SK-MEL-5 (cell line): ENCODE measurements around the gene RNU1-4. TPM values are rescaled to one million over a fixed set of nuclear protein-coding genes. Genes with fewer than 3 reads are reported as not detected.
"Not testable (repeated sequence)": the region's sequence is repeated elsewhere in the genome, so short reads cannot be mapped to it uniquely, and the experiment has no call there.

Source experiments
- DNase-seq: peaks from one replicate; pipeline ENCODE4 v3.0.0-alpha.2; 2016; ENCODE audit warnings: low read depth, low spot score
- in situ Hi-C: cut with HindIII; loops from 2 replicates; pipeline ENCODE4 v1.10.0; 2016; ENCODE audit warnings: low sequenced_read_pairs, high pct_unique_total_duplicates, low pct_unique_long_range_greater_than_20kb
- small RNA-seq, 2 experiments: library from RNA; depleted of rRNA; stranded (forward); fragments of <200 nt; gene quantifications; one replicate each; pipeline ENCODE3, GENCODE V24; 2014
- total RNA-seq: library from RNA; depleted of rRNA; stranded (reverse); fragments of >200 nt; shearing (Covaris generic); gene quantifications from 2 replicates; pipeline ENCODE4 v1.2.3, GENCODE V29; 2014; rRNA removed

Gene RNU1-4
- total RNA-seq, 1 experiment from 2014 or later = under 0.01 TPM

GRCh38 chr1:16774773-16775172 lies 34.5 kb downstream of the RNU1-4 start:
- DNase-seq, in situ Hi-C loops: not testable (repeated sequence)

DNA sequence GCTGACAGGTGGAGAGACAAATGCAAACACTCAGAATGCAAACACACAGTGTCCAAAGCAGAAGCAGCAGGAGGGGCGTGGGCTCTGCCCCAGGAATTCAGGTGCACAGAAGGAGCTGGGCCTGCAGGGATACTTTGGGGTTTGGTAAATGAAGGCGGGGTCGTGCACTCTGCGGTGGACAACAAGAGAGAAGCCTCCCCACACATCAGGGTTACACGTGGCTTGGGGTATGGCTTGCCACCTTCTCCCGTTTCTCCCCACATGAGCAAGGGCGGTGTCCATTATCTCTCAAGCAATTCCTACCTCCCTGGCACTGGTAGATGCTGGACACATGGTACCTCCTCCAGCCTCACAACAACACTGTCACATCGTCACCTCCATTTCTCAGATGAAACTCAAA lies 35.0 kb downstream of the RNU1-4 start:
- not testable (repeated sequence) for DNase-seq

DNA sequence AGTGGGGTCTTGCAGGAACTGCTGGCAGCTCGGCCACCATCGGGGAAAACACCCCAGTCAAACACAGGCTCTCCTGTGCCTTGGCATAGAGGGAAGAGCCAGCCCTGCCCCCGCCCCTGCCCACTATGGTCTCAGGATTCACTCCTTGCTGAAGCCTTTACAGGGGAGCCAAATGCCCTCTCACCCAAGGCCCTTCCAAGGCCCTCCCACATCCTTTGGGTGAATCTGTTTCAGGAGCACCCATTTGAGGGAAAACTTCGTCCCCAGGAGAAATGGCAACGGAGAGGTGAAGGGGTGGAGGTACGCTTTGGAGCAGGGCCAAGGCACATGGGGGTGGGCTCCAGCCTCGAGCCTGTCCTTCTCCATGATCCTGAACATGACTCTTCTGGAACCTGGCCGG lies 35.9 kb downstream of the RNU1-4 start:
- DNase-seq, in situ Hi-C loops: not testable (repeated sequence)

More for the DNA sequence above, 35.0 kb downstream of the RNU1-4 start:
- in situ Hi-C loops = not testable (repeated sequence)

DNA sequence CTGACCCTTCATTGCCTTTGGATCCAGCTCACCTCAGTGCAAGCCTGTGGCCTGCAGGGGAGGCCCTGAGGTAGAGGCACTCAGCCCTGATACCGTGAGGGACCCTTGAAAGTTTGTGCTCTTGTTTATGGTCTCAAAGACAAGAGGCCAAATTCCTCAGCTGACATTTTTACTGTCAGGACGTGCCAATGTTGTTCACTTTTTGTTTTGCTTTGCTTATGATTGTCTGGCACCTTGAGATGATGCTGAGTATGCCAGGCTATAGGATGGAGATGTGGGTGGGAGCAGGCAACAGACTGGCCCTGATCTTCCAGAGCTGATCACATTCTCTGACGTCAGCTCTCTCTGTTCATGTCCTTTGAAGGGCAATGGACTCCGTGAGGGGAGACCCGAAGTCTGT lies 36.5 kb downstream of the RNU1-4 start:
- DNase-seq, in situ Hi-C loops: not testable (repeated sequence)

DNA sequence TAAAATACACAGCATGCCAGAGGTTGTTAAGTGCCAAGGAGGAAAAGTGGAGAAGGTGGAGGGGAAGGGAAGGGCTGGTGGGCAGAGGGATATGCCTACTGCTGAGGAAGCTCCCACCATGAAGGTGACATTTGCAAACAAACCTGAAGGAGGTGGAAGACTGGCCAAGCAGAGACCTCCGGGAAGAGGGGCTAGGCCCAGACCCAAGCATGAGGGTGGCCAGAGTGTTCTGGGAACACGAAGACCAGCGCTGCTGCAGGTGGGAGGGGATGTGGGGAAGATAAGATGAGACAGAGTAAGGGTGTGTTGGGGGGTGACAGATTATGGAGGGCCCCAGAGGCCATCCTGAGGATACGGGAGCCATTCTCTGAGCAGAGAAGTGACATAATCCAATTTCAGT lies 37.5 kb downstream of the RNU1-4 start:
- DNase-seq, in situ Hi-C loops: not testable (repeated sequence)

DNA sequence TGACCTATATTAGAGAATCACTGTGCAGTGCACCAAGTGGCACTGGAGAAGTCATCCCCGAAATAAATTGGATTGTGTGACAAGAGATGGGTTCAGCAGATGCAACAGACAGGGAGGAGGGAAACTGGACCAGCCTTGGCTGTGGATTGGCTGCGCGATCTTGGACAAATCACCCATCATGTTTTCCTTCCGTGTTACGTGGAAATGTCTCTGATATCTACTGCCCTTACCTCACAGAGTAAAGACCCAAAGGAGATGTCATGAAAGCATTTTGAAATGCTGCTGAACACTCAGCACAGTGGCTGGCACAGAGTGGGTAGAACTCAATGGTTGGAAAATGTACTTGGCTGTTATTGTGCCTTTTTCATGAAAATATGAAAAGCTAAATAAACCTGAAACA lies 39.2 kb downstream of the RNU1-4 start:
- DNase-seq, in situ Hi-C loops: not testable (repeated sequence)

DNA sequence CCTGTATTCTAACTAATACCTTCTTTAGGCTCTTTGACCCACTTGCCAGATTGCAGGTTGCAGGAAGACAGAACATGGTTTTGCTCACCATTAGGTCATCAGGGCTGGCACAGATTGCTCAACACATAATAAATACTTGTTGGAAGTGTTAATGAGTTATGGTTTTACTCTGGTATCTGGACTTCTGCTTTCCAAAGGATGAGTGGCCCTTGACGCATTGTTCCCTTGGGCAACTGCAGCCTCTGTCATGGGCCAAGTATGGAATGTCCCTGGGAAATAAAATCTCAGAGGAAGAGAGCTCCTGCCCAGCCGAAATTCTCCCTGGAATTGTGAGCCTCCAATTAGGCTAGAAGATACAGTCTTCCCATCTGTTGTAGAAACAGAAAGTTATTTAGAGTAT lies 40.7 kb downstream of the RNU1-4 start:
- in situ Hi-C loops, DNase-seq: not testable (repeated sequence)

GRCh38 chr1:16781625-16782024 lies 41.3 kb downstream of the RNU1-4 start:
- DNase-seq, in situ Hi-C loops: not testable (repeated sequence)

GRCh38 chr1:16784955-16785354 lies 44.6 kb downstream of the RNU1-4 start:
- in situ Hi-C loops, DNase-seq: not testable (repeated sequence)

DNA sequence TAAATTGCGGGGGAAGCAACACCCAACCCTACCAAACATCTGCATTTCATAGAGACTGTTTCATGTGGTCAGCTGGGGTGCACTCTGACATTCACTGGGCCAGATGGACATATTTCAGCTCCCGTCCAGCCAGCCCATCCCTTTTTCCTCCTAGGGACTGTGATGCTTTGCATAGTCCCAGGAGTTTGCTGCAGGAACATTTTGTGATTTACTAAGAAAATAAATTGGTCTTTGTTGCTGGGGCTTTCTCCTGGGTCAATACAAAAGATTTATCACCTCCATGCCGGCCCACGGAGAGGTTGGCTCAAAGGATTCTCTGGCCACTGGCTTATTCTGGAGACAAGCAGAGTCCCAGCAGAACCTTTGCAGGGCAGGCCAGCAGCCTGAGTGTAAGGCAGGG lies 46.0 kb downstream of the RNU1-4 start:
- DNase-seq, in situ Hi-C loops: not testable (repeated sequence)

GRCh38 chr1:16787175-16787574 lies 46.9 kb downstream of the RNU1-4 start:
- in situ Hi-C loops = not testable (repeated sequence)

DNA sequence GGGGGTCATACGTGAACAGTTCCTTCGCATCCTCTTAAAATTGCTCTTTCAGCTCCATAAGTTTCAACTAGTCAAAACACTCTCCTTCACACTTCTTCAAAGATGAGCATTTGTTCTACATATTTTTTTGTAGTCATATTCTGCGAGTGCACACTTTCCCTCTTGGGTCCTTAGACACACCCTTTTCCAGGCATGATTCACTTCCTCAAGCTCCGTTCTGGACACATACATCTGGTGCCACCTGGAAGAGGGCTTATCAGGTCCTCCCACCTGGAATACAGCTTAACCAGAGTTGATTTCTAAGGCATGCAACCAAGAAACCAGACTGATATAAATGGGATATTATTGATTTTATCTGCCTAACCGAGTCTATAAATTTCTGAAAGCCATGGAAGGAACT lies 47.4 kb downstream of the RNU1-4 start:
- DNase-seq, in situ Hi-C loops: not testable (repeated sequence)

More at GRCh38 chr1:16787175-16787574, 46.9 kb downstream of the RNU1-4 start:
- not testable (repeated sequence) for DNase-seq

Small RNAs within 50 kb of the gene (small RNA-seq; reads per million reads assigned to genes)
- gene RNU1-4 = 0 reads per million in 2 experiments

Other genes with a start within 250 kb of the RNU1-4 start
- gene RNU1-1, start 226.2 kb upstream of the RNU1-4 start, total RNA-seq = under 0.01 TPM in 1 of 2 replicates, not detected in the other
- gene NBPF1, start 127.0 kb upstream of the RNU1-4 start, total RNA-seq = 16.1 and 16.2 TPM in 2 replicates
- gene RNU1-3, start 73.6 kb upstream of the RNU1-4 start, total RNA-seq = under 0.01 TPM in 1 of 2 replicates, not detected in the other
- gene RNU1-2, start 155.5 kb downstream of the RNU1-4 start, total RNA-seq = under 0.01 TPM in 1 of 2 replicates, not detected in the other
- gene CROCC, start 181.4 kb downstream of the RNU1-4 start, total RNA-seq = 11.8 and 15.6 TPM in 2 replicates
- gene MFAP2, start 240.1 kb downstream of the RNU1-4 start, total RNA-seq = 0.40 and 1.4 TPM in 2 replicates